ENCODE measurements around the gene GOLGA6B. TPM values are rescaled to one million over a fixed set of nuclear protein-coding genes. Genes with fewer than 3 reads are reported as not detected.
"Not testable (repeated sequence)": the region's sequence is repeated elsewhere in the genome, so short reads cannot be mapped to it uniquely, and the experiment has no call there.

GOLGA6B gene
- total RNA-seq, 1 experiment from 2014 or later = 0.33 TPM

DNA sequence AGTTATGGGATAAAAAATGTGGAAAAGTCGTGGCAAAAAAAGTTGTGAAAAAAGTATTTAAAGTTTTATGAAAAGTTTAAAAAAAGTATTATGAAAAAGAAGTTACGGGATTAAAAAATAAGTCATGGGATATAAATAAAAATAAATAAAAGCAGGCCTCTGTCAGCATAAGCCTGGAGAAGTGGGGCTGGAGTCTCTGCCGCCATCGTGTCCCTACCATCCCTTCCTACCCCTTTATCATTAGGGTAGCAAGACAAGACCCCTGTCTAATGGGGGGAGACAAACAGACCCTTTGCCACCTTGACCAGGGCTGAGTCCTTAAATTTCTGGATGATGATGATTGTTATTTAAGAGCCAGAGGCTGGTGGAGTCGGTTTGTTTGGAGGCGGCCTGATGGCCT lies 15.3 kb downstream of the GOLGA6B start:
- not testable (repeated sequence) for H3K27ac Mint-ChIP-seq; H3T11ph ChIP-seq (ENCODE audit: low read length); H3K9ac ChIP-seq (ENCODE audit: extremely low read depth, insufficient read length, low read length); H3K27me3 ChIP-seq (ENCODE audit: insufficient read depth, low read length); H3K79me1 ChIP-seq (ENCODE audit: insufficient read depth, low read depth, low read length, poor library complexity, severe bottlenecking); H4K91ac ChIP-seq (ENCODE audit: insufficient read length, low read depth, low read length); H2BK15ac ChIP-seq (ENCODE audit: low read depth, low read length); H3K23me2 ChIP-seq (ENCODE audit: insufficient read length, low read depth, low read length, poor library complexity, severe bottlenecking); H3K4me1 ChIP-seq (ENCODE audit: insufficient read depth, low read length); H2AK5ac ChIP-seq (ENCODE audit: insufficient read length, low read length); H3K14ac ChIP-seq (ENCODE audit: insufficient read depth, low read length); H2BK12ac ChIP-seq (ENCODE audit: insufficient read length, low read depth, low read length); H3K27me3 Mint-ChIP-seq (ENCODE audit: low read depth); H3K18ac ChIP-seq (ENCODE audit: insufficient read length, low read depth, low read length); H3K56ac ChIP-seq (ENCODE audit: insufficient read length, low read depth, low read length); DNase-seq; H4K5ac ChIP-seq (ENCODE audit: insufficient read length, low read depth, low read length); H3K9me3 Mint-ChIP-seq; H4K20me1 ChIP-seq (ENCODE audit: control insufficient read depth, insufficient read depth, insufficient read length); H3K23ac ChIP-seq (ENCODE audit: insufficient read length, low read depth, low read length); H2BK120ac ChIP-seq (ENCODE audit: low read depth, low read length, poor library complexity, severe bottlenecking); H2BK5ac ChIP-seq (ENCODE audit: insufficient read length, low read length); H3K27ac ChIP-seq (ENCODE audit: insufficient read length, low read depth, low read length); H3K36me3 Mint-ChIP-seq (ENCODE audit: insufficient read depth in 1 of 3, low read depth in 3 of 3); H3K4me2 ChIP-seq (ENCODE audit: insufficient read depth, insufficient read length, low read length); H4K8ac ChIP-seq (replicated peaks; ENCODE audit: insufficient read length, low read depth, low read length); H3K9me3 ChIP-seq (ENCODE audit: control insufficient read depth, low read depth, low read length); H2AFZ ChIP-seq (ENCODE audit: low read length); H3K4me3 Mint-ChIP-seq; H3K4ac ChIP-seq (ENCODE audit: low read depth, low read length); H2BK20ac ChIP-seq (ENCODE audit: low read depth, low read length, poor library complexity, severe bottlenecking); H3K79me2 ChIP-seq (ENCODE audit: insufficient read depth, low read length)
- no CpG with 5 or more reads among the region's 6 CpGs for WGBS (ENCODE audit: extremely low coverage, insufficient read length, low lambda C conversion rate)
- peaks cover 13 to 20% of the 10 kb centered on the region in 2 experiments for H3K4me1 Mint-ChIP-seq

Measured in H9 (cell line).